Effector memory CD4-positive, alpha-beta T cell (primary cell): ENCODE data around the gene NT5C3A.
"Not testable (repeated sequence)": the region's sequence is repeated elsewhere in the genome, so short reads cannot be mapped to it uniquely, and the experiment has no call there.

ENCODE experiments used
- DNase-seq, 3 donors: peaks; one replicate each; pipeline ENCODE4 v3.0.0-alpha.2; 2020
- H3K27ac ChIP-seq: 2 replicates; pipeline ENCODE4 v1.7.0; 2013; ENCODE audit warnings: mild to moderate bottlenecking, low read length, moderate library complexity; ENCODE audit not compliant: insufficient read depth, poor library complexity, severe bottlenecking
- H3K27me3 ChIP-seq: replicated peaks from 2 replicates; pipeline ENCODE4 v1.7.0; 2013; ENCODE audit warnings: mild to moderate bottlenecking, low read length; ENCODE audit not compliant: insufficient read depth, control insufficient read depth, poor library complexity, severe bottlenecking
- H3K36me3 ChIP-seq: 2 replicates; pipeline ENCODE4 v1.7.0; 2013; ENCODE audit warnings: mild to moderate bottlenecking, low read length, moderate library complexity; ENCODE audit not compliant: control insufficient read depth, insufficient read depth
- H3K4me1 ChIP-seq: 2 replicates; pipeline ENCODE4 v1.7.0; 2013; ENCODE audit warnings: low read length, mild to moderate bottlenecking; ENCODE audit not compliant: control insufficient read depth, insufficient read depth, poor library complexity, severe bottlenecking
- H3K4me3 ChIP-seq: 2 replicates; pipeline ENCODE4 v1.7.0; 2013; ENCODE audit warnings: low read length, low read depth, mild to moderate bottlenecking; ENCODE audit not compliant: insufficient read depth, poor library complexity, severe bottlenecking
- H3K9me3 ChIP-seq: 2 replicates; pipeline ENCODE4 v1.7.0; 2013; ENCODE audit warnings: mild to moderate bottlenecking, low read length, moderate library complexity; ENCODE audit not compliant: control insufficient read depth

The NT5C3A gene

GRCh38 chr7:33009734-33010133 lies 52.8 kb downstream of the NT5C3A start:
- H3K36me3 ChIP-seq, result peaks cover 17% of the 10 kb centered on the region
- H3K4me3 ChIP-seq, result no peak overlapping the region
- no peaks in the 10 kb centered on the region for H3K4me1 ChIP-seq
- DNase-seq, result no peak
- H3K27me3 ChIP-seq, result no peaks in the 10 kb centered on the region
- no peaks in the 10 kb centered on the region for H3K9me3 ChIP-seq
- H3K27ac ChIP-seq, result no peak overlapping the region

GRCh38 chr7:33005690-33006089 lies 56.9 kb downstream of the NT5C3A start:
- not testable (repeated sequence) for H3K27ac ChIP-seq, H3K36me3 ChIP-seq, H3K9me3 ChIP-seq, H3K4me1 ChIP-seq, DNase-seq, H3K4me3 ChIP-seq, H3K27me3 ChIP-seq

GRCh38 chr7:33005193-33005592 lies 57.4 kb downstream of the NT5C3A start:
- not testable (repeated sequence) for H3K4me1 ChIP-seq, H3K27me3 ChIP-seq, H3K4me3 ChIP-seq, H3K36me3 ChIP-seq, DNase-seq, H3K27ac ChIP-seq, H3K9me3 ChIP-seq

GRCh38 chr7:33004104-33004616 lies 58.4 kb downstream of the NT5C3A start:
- H3K36me3 ChIP-seq, H3K27ac ChIP-seq, H3K9me3 ChIP-seq, H3K4me1 ChIP-seq, H3K27me3 ChIP-seq, H3K4me3 ChIP-seq, DNase-seq: not testable (repeated sequence)

- not testable (repeated sequence) for H3K9me3 ChIP-seq, DNase-seq, H3K4me3 ChIP-seq, H3K27me3 ChIP-seq, H3K36me3 ChIP-seq, H3K27ac ChIP-seq, H3K4me1 ChIP-seq
Measured at GRCh38 chr7:33003111-33003510, 59.5 kb downstream of the NT5C3A start.

GRCh38 chr7:32999380-32999779 lies 63.2 kb downstream of the NT5C3A start:
- H3K27ac ChIP-seq, result not testable (repeated sequence)

GRCh38 chr7:32998361-32999171 lies 64.0 kb downstream of the NT5C3A start:
- not testable (repeated sequence) for H3K27ac ChIP-seq, H3K9me3 ChIP-seq, H3K4me3 ChIP-seq, DNase-seq, H3K4me1 ChIP-seq, H3K27me3 ChIP-seq, H3K36me3 ChIP-seq

More at GRCh38 chr7:32999380-32999779, 63.2 kb downstream of the NT5C3A start:
- H3K9me3 ChIP-seq, H3K4me3 ChIP-seq, H3K36me3 ChIP-seq, H3K4me1 ChIP-seq, H3K27me3 ChIP-seq, DNase-seq: not testable (repeated sequence)

GRCh38 chr7:32997956-32998355 lies 64.6 kb downstream of the NT5C3A start:
- not testable (repeated sequence) for H3K36me3 ChIP-seq, H3K4me1 ChIP-seq, H3K27me3 ChIP-seq, H3K27ac ChIP-seq, H3K9me3 ChIP-seq, DNase-seq, H3K4me3 ChIP-seq

- not testable (repeated sequence) for H3K4me1 ChIP-seq, H3K27ac ChIP-seq, H3K27me3 ChIP-seq, H3K36me3 ChIP-seq, H3K9me3 ChIP-seq, H3K4me3 ChIP-seq, DNase-seq
Measured at GRCh38 chr7:32992750-32993149, 69.8 kb downstream of the NT5C3A start.

- H3K36me3 ChIP-seq, H3K27me3 ChIP-seq, H3K4me3 ChIP-seq, H3K9me3 ChIP-seq, H3K4me1 ChIP-seq, H3K27ac ChIP-seq, DNase-seq: not testable (repeated sequence)
Measured at GRCh38 chr7:32991975-32992700, 70.4 kb downstream of the NT5C3A start.
